Colonic mucosa (tissue), 4 donors: ENCODE data around the gene GALNT10. TPM values are rescaled to one million over a fixed set of nuclear protein-coding genes. Genes with fewer than 3 reads are reported as not detected.

Experiments
- DNase-seq: peaks from one replicate; pipeline ENCODE4 v3.0.0-alpha.2; 2020
- H3K27ac ChIP-seq: fragments of 200-600 bp; one replicate; pipeline ENCODE4 v1.8.0; 2021
- H3K27me3 ChIP-seq: fragments of 200-600 bp; one replicate; pipeline ENCODE4 v1.8.0; 2021
- H3K36me3 ChIP-seq: fragments of 200-600 bp; one replicate; pipeline ENCODE4 v1.8.0; 2021
- H3K4me1 ChIP-seq: fragments of 200-600 bp; one replicate; pipeline ENCODE4 v1.8.0; 2021; ENCODE audit warnings: mild to moderate bottlenecking
- H3K4me3 ChIP-seq: fragments of 200-600 bp; one replicate; pipeline ENCODE4 v1.8.0; 2021
- H3K9ac ChIP-seq, 2 donors: one replicate each; pipeline ENCODE4 v1.7.0; 2013; ENCODE audit warnings: control low read depth in 2 of 2, low read depth in 2 of 2, low read length in 2 of 2
- H3K9me3 ChIP-seq: fragments of 200-600 bp; one replicate; pipeline ENCODE4 v1.8.0; 2021
- intact Hi-C: fragments of 100-400 bp; cut with DNase I; formaldehyde crosslinking; loops from one replicate; pipeline ENCODE4 v1.14.1; 2022
- total RNA-seq, 2 donors: library from RNA; stranded (reverse); fragmentation: NEBNext Ultra II Directional in 1 of 2; extraction: Animal tissue kit (Norgen Biotek cat#: 25700) in 1 of 2; gene quantifications; one replicate each; pipeline ENCODE4 v1.2.1, GENCODE V29; 2021
- TF ChIP-seq, protein P1 (sequence below): fragments of 200-600 bp; IDR thresholded peaks from one replicate; pipeline ENCODE4 v1.8.0; 2022; ENCODE audit warnings: antibody characterized with exemption, mild to moderate bottlenecking
- donor health status: healthy.
- donor health status: DM: no; HTN: no; CAD: no.
- donor health status: DM: no; HTN: no; CAD: no.

The GALNT10 gene
- total RNA-seq, 2 donors from 2014 or later: 40.0 to 46.7 TPM

- H3K9ac ChIP-seq: no peak overlapping the region
- no peak for DNase-seq
These were observed 3.2 kb downstream of the GALNT10 start for GRCh38 chr5:154193701-154194121.

GRCh38 chr5:154194345-154195329 lies 4.1 kb downstream of the GALNT10 start:
- intact Hi-C loops: loop anchor here (10.0 kb wide), 1 partner anchor 120 kb away; no protein-coding TSS in a partner anchor
- Histone ChIP-seq H3K4me3 (no peak overlapping the region), H3K9me3 (no peaks in the 10 kb centered on the region), H3K9ac (no peak overlapping the region), H3K27me3 (no peaks in the 10 kb centered on the region), H3K27ac (no peak overlapping the region), H3K4me1 (peaks cover 5% of the 10 kb centered on the region), H3K36me3 (no peaks in the 10 kb centered on the region)
- TF ChIP-seq, protein P1, sequence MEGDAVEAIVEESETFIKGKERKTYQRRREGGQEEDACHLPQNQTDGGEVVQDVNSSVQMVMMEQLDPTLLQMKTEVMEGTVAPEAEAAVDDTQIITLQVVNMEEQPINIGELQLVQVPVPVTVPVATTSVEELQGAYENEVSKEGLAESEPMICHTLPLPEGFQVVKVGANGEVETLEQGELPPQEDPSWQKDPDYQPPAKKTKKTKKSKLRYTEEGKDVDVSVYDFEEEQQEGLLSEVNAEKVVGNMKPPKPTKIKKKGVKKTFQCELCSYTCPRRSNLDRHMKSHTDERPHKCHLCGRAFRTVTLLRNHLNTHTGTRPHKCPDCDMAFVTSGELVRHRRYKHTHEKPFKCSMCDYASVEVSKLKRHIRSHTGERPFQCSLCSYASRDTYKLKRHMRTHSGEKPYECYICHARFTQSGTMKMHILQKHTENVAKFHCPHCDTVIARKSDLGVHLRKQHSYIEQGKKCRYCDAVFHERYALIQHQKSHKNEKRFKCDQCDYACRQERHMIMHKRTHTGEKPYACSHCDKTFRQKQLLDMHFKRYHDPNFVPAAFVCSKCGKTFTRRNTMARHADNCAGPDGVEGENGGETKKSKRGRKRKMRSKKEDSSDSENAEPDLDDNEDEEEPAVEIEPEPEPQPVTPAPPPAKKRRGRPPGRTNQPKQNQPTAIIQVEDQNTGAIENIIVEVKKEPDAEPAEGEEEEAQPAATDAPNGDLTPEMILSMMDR: no peak
- DNase-seq: no peak

More at GRCh38 chr5:154193701-154194121, 3.2 kb downstream of the GALNT10 start:
- intact Hi-C loops: loop anchor here (10.0 kb wide), 1 partner anchor 121 kb away; no protein-coding TSS in a partner anchor
- Histone ChIP-seq H3K27ac (no peak overlapping the region), H3K4me1 (peaks cover 8% of the 10 kb centered on the region), H3K27me3 (no peaks in the 10 kb centered on the region), H3K36me3 (no peaks in the 10 kb centered on the region), H3K9me3 (no peaks in the 10 kb centered on the region), H3K4me3 (no peak overlapping the region)
- TF ChIP-seq, protein P1: no peak

GRCh38 chr5:154196281-154196680 lies 5.7 kb downstream of the GALNT10 start:
- H3K36me3 ChIP-seq: no peaks in the 10 kb centered on the region
- H3K9ac ChIP-seq: no peak overlapping the region
- H3K9me3 ChIP-seq: no peaks in the 10 kb centered on the region
- DNase-seq: no peak
- intact Hi-C loops: loop anchor here (10.0 kb wide), 1 partner anchor 119 kb away; no protein-coding TSS in a partner anchor
- TF ChIP-seq, protein P1: no peak
- no peaks in the 10 kb centered on the region for H3K27me3 ChIP-seq
- peaks cover 5% of the 10 kb centered on the region for H3K4me1 ChIP-seq
- no peak overlapping the region for H3K4me3 ChIP-seq
- no peak overlapping the region for H3K27ac ChIP-seq

DNA sequence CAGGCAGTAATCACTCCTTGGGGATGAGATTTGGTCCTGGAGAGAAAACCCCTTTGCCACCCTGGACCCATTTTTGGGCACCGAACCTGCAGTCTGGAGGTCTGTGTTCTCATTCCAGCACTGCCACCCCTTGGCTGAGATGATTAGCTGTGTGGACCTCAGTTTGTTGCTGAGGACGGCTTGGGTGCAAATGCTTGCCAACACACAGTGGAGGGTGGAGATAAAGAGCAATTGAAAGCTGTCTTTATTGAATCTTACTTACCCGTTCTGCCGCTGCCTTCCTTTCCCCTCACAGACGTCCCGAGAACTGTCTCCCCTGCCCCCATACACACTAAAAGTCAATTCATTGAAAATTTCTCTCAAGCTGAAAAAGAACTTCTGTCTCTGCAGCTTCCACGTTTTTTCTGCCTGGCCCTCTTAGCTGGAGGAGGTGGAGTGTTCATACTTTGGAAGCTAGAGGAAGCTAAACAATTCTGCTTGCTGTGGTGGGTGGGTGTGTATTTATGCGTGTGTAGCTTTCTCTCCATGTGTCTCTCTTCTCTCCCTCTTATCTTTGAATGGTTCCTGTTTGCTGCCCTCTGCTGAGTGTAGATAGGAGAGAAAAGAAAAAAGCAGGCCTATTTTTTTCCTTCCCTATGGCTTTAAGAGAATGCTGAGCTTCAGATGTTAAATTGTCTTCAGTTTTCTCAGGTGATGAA lies 6.6 kb downstream of the GALNT10 start:
- TF ChIP-seq, protein P1: no peak
- no peak overlapping the region for H3K27ac ChIP-seq
- DNase-seq: no peak
- no peaks in the 10 kb centered on the region for H3K36me3 ChIP-seq
- peak overlapping the region in 1 of 2 donors; percentile 7 for H3K9ac ChIP-seq
- no peak overlapping the region for H3K4me3 ChIP-seq
- peaks cover 5% of the 10 kb centered on the region for H3K4me1 ChIP-seq
- H3K9me3 ChIP-seq: no peaks in the 10 kb centered on the region
- intact Hi-C loops: loop anchor here (10.0 kb wide), 1 partner anchor 118 kb away; no protein-coding TSS in a partner anchor
- no peaks in the 10 kb centered on the region for H3K27me3 ChIP-seq

GRCh38 chr5:154197801-154198491 lies 7.4 kb downstream of the GALNT10 start:
- Histone ChIP-seq H3K36me3 (no peaks in the 10 kb centered on the region), H3K4me3 (no peak overlapping the region), H3K4me1 (peaks cover 10% of the 10 kb centered on the region), H3K9ac (no peak overlapping the region), H3K27me3 (no peaks in the 10 kb centered on the region), H3K27ac (no peak overlapping the region), H3K9me3 (no peaks in the 10 kb centered on the region)
- no peak for DNase-seq
- intact Hi-C loops: loop anchor here (10.0 kb wide), 1 partner anchor 117 kb away; no protein-coding TSS in a partner anchor
- TF ChIP-seq, protein P1: no peak
